IMR-90 (cell line): ENCODE data around the gene COL4A2. TPM values are rescaled to one million over a fixed set of nuclear protein-coding genes. Genes with fewer than 3 reads are reported as not detected.

Source experiments
- CEBPB ChIP-seq: IDR thresholded peaks from 2 replicates; pipeline ENCODE4 v1.6.1; 2012; ENCODE audit warnings: low read depth, low read length, improper control_type of control experiment
- ELK1 ChIP-seq: fragments of 150-350 bp; IDR thresholded peaks from 2 replicates; pipeline ENCODE4 v1.6.1; 2016; ENCODE audit warnings: low read depth, mild to moderate bottlenecking, low read length, moderate library complexity, borderline replicate concordance
- MAZ ChIP-seq: IDR thresholded peaks from 2 replicates; pipeline ENCODE4 v1.6.1; 2012; ENCODE audit warnings: low read depth, mild to moderate bottlenecking, low read length, improper control_type of control experiment, moderate library complexity, borderline replicate concordance
- SMC3 ChIP-seq: fragments of 150-350 bp; IDR thresholded peaks from 2 replicates; pipeline ENCODE4 v1.6.1; 2016; ENCODE audit warnings: low read depth, mild to moderate bottlenecking, antibody characterized with exemption, low read length, moderate library complexity
- USF2 ChIP-seq: fragments of 150-350 bp; IDR thresholded peaks from 2 replicates; pipeline ENCODE4 v1.6.1; 2017; ENCODE audit warnings: mild to moderate bottlenecking, antibody characterized with exemption, low read length, low read depth
- polyA plus RNA-seq, 3 experiments: library from polyadenylated mRNA; depleted of rRNA; stranded (reverse); fragments of >200 nt; gene quantifications; 2 replicates each; pipeline ENCODE4 v1.2.3, GENCODE V29; 2012; ENCODE audit warnings: low replicate concordance in 1 of 3
- total RNA-seq: library from RNA; depleted of rRNA; stranded (reverse); fragments of >200 nt; gene quantifications from 2 replicates; pipeline ENCODE4 v1.2.3, GENCODE V29; 2012

COL4A2 gene
- total and polyA plus RNA-seq, 2 of the 4 experiments (the other 2 are of a cell fraction), result 90.7 to 457 TPM

DNA sequence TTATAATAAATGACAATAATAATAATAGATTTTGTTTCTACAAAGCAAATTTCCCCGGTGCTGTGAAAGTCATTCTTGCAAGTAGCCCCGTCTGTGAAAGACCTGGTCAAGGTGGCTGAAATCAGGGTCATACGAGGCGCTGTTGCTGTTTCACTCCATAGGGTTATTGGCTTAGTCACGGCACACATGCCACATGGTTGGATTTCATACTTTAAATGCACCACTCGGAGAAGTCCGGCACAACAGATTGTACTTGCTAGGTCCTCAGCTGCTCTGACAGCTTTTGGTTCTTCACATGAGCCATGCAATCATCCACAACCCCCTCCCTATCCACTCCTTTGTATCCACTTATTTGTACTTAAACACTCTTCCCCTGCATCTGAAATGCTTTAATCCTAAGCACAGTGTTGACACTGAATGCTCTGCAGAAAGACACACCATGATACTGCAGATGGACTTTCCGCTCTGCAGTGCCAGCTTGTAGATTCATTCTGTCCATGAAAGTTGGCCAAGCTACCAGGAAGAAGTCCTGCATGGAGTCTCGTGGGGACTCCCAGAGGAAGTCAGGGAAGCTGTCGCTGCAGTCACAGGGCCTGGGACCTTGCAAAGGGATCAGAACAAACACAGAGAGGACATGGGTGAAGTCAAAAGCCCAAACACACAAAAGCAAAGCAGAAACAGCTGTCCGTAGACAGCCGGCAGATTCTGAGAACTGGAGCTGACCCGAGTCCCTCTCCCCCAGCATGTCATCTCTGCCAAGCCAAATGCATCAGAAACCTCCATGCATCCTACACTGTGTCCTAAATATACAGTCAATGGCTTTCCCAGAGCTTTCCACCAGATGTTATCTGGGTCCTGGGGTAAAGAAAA, 124.6 kb downstream of the COL4A2 start (continued):
- TF ChIP-seq USF2 (no peak), CEBPB (no peak), ELK1 (no peak), MAZ (no peak), SMC3 (no peak)
